Memory B cell (primary cell): Measurements from ENCODE around the gene SLC25A2.
"Not testable (repeated sequence)": the region's sequence is repeated elsewhere in the genome, so short reads cannot be mapped to it uniquely, and the experiment has no call there.

Experiments
- ATAC-seq: fragments of 150-1000 bp; cut with Tn5 transposase; 2 replicates; pipeline ENCODE4 v1.10.0; 2021; ENCODE audit warnings: low read depth, mild to moderate bottlenecking, moderate library complexity
- DNase-seq, 2 donors: peaks; one replicate each; pipeline ENCODE4 v3.0.0; 2022; ENCODE audit warnings: low spot score in 2 of 2
- H3K27ac Mint-ChIP-seq: one replicate; pipeline ENCODE4 v1.8.0; 2022; ENCODE audit warnings: mild to moderate bottlenecking, moderate library complexity, mixed read lengths
- H3K27me3 Mint-ChIP-seq: one replicate; pipeline ENCODE4 v1.8.0; 2022; ENCODE audit warnings: mixed read lengths
- H3K36me3 Mint-ChIP-seq: one replicate; pipeline ENCODE4 v1.8.0; 2022; ENCODE audit warnings: mild to moderate bottlenecking, mixed read lengths
- H3K4me1 Mint-ChIP-seq: one replicate; pipeline ENCODE4 v1.8.0; 2022; ENCODE audit warnings: mixed read lengths
- H3K4me3 Mint-ChIP-seq: one replicate; pipeline ENCODE4 v1.8.0; 2022; ENCODE audit warnings: mild to moderate bottlenecking, moderate library complexity, mixed read lengths
- H3K9me3 Mint-ChIP-seq: one replicate; pipeline ENCODE4 v1.8.0; 2022; ENCODE audit warnings: mixed read lengths

Gene SLC25A2

GRCh38 chr5:141303756-141304155, at the start of gene SLC25A2:
Gene SLC25A2, minus strand, starts transcription at chr5:141304049. Its CDS starts 184 bp downstream, at chr5:141303865.
- Mint-ChIP-seq H3K36me3 (peaks cover 39% of the 10 kb centered on the region), H3K9me3 (peaks cover 11% of the 10 kb centered on the region), H3K27me3 (no peaks in the 10 kb centered on the region), H3K27ac (no peak within 1 kb of the TSS), H3K4me3 (no peak within 1 kb of the TSS), H3K4me1 (no peaks in the 10 kb centered on the region)
- DNase-seq: no peak
- no peak for ATAC-seq

GRCh38 chr5:141351591-141351990, 47.7 kb upstream of the SLC25A2 start:
- no peaks in the 10 kb centered on the region for H3K4me1 Mint-ChIP-seq

GRCh38 chr5:141349917-141350619, 46.2 kb upstream of the SLC25A2 start, which contains the start of gene PCDHGB1:
Gene PCDHGB1, plus strand, starts transcription at chr5:141350099. Its CDS starts 162 bp downstream, at chr5:141350261.
- DNase-seq: no peak
- Mint-ChIP-seq H3K27me3 (peaks cover 22% of the 10 kb centered on the region), H3K9me3 (peaks cover 16% of the 10 kb centered on the region), H3K27ac (no peak within 1 kb of the TSS), H3K36me3 (peaks cover 3% of the 10 kb centered on the region), H3K4me1 (no peaks in the 10 kb centered on the region), H3K4me3 (peak within 1 kb of the TSS; percentile 54)
- peak; percentile 50 for ATAC-seq

More at GRCh38 chr5:141351591-141351990, 47.7 kb upstream of the SLC25A2 start:
- peaks cover 14% of the 10 kb centered on the region for H3K9me3 Mint-ChIP-seq
- no peak for DNase-seq
- peaks cover 24% of the 10 kb centered on the region for H3K27me3 Mint-ChIP-seq
- H3K36me3 Mint-ChIP-seq: peaks cover 3% of the 10 kb centered on the region
- H3K4me3 Mint-ChIP-seq: no peak overlapping the region
- no peak overlapping the region for H3K27ac Mint-ChIP-seq
- no peak for ATAC-seq

- H3K27ac Mint-ChIP-seq, ATAC-seq, H3K4me1 Mint-ChIP-seq, DNase-seq, H3K4me3 Mint-ChIP-seq, H3K36me3 Mint-ChIP-seq: not testable (repeated sequence)
- Mint-ChIP-seq H3K9me3 (peaks cover 15% of the 10 kb centered on the region), H3K27me3 (peaks cover 21% of the 10 kb centered on the region)
These were observed 42.2 kb upstream of the SLC25A2 start for GRCh38 chr5:141346017-141346416.

GRCh38 chr5:141345327-141345726, 41.5 kb upstream of the SLC25A2 start:
- ATAC-seq: no peak
- H3K4me3 Mint-ChIP-seq: no peak overlapping the region
- no peak overlapping the region for H3K27ac Mint-ChIP-seq
- peaks cover 17% of the 10 kb centered on the region for H3K9me3 Mint-ChIP-seq
- H3K4me1 Mint-ChIP-seq: no peaks in the 10 kb centered on the region
- peaks cover 5% of the 10 kb centered on the region for H3K36me3 Mint-ChIP-seq
- H3K27me3 Mint-ChIP-seq: peaks cover 22% of the 10 kb centered on the region
- no peak for DNase-seq

- Mint-ChIP-seq H3K36me3 (peaks cover 7% of the 10 kb centered on the region), H3K27ac (no peak overlapping the region), H3K4me3 (peak overlapping the region; percentile 58), H3K27me3 (peaks cover 20% of the 10 kb centered on the region), H3K4me1 (no peaks in the 10 kb centered on the region), H3K9me3 (peaks cover 18% of the 10 kb centered on the region)
- DNase-seq (no peak), ATAC-seq (no peak)
These were observed 40.2 kb upstream of the SLC25A2 start for GRCh38 chr5:141343953-141344463.

- no peaks in the 10 kb centered on the region for H3K4me1 Mint-ChIP-seq
- ATAC-seq (no peak), DNase-seq (no peak)
- H3K27ac Mint-ChIP-seq: no peak within 1 kb of the TSS
- H3K36me3 Mint-ChIP-seq: peaks cover 7% of the 10 kb centered on the region
- H3K9me3 Mint-ChIP-seq: peaks cover 20% of the 10 kb centered on the region
- peak within 1 kb of the TSS; percentile 58 for H3K4me3 Mint-ChIP-seq
- peaks cover 20% of the 10 kb centered on the region for H3K27me3 Mint-ChIP-seq
These were observed 39.5 kb upstream of the SLC25A2 start, which contains the start of gene PCDHGA3 for GRCh38 chr5:141343242-141343952. Gene PCDHGA3, plus strand, starts transcription at chr5:141343829. Its CDS starts 205 bp downstream, at chr5:141344034.

- peaks cover 23% of the 10 kb centered on the region for H3K27me3 Mint-ChIP-seq
- peaks cover 23% of the 10 kb centered on the region for H3K9me3 Mint-ChIP-seq
- ATAC-seq (no peak), DNase-seq (no peak)
- no peak overlapping the region for H3K4me3 Mint-ChIP-seq
- H3K36me3 Mint-ChIP-seq: peaks cover 7% of the 10 kb centered on the region
- no peaks in the 10 kb centered on the region for H3K4me1 Mint-ChIP-seq
- no peak overlapping the region for H3K27ac Mint-ChIP-seq
These were observed 38.9 kb upstream of the SLC25A2 start for GRCh38 chr5:141342773-141343172.

GRCh38 chr5:141340781-141341354, 37.0 kb upstream of the SLC25A2 start:
- peaks cover 30% of the 10 kb centered on the region for H3K9me3 Mint-ChIP-seq
- not testable (repeated sequence) for H3K4me1 Mint-ChIP-seq, DNase-seq, H3K4me3 Mint-ChIP-seq, H3K27ac Mint-ChIP-seq, ATAC-seq, H3K36me3 Mint-ChIP-seq
- peaks cover 26% of the 10 kb centered on the region for H3K27me3 Mint-ChIP-seq

- Mint-ChIP-seq H3K27me3 (peaks cover 32% of the 10 kb centered on the region), H3K27ac (no peak within 1 kb of the TSS), H3K36me3 (peaks cover 10% of the 10 kb centered on the region), H3K4me1 (peaks cover 2% of the 10 kb centered on the region), H3K4me3 (peak within 1 kb of the TSS; percentile 41), H3K9me3 (peaks cover 31% of the 10 kb centered on the region)
- ATAC-seq (no peak), DNase-seq (no peak)
These were observed 34.9 kb upstream of the SLC25A2 start, which contains the start of gene PCDHGA2 for GRCh38 chr5:141338538-141339306. Gene PCDHGA2, plus strand, starts transcription at chr5:141338760.

- H3K4me3 Mint-ChIP-seq, H3K4me1 Mint-ChIP-seq, H3K36me3 Mint-ChIP-seq, ATAC-seq, H3K27ac Mint-ChIP-seq, DNase-seq: not testable (repeated sequence)
- Mint-ChIP-seq H3K9me3 (peaks cover 20% of the 10 kb centered on the region), H3K27me3 (peaks cover 26% of the 10 kb centered on the region)
These were observed 28.7 kb upstream of the SLC25A2 start for GRCh38 chr5:141332571-141332970.

- Mint-ChIP-seq H3K27me3 (peaks cover 17% of the 10 kb centered on the region), H3K4me3 (peak within 1 kb of the TSS; percentile 24), H3K27ac (no peak within 1 kb of the TSS), H3K9me3 (peaks cover 7% of the 10 kb centered on the region), H3K36me3 (peaks cover 5% of the 10 kb centered on the region), H3K4me1 (peaks cover 6% of the 10 kb centered on the region)
- DNase-seq: no peak
- peak; percentile 48 for ATAC-seq
These were observed 26.6 kb upstream of the SLC25A2 start, which contains the start of gene PCDHGA1 for GRCh38 chr5:141330299-141331080. Gene PCDHGA1, plus strand, starts transcription at chr5:141330514.

- H3K36me3 Mint-ChIP-seq: peaks cover 3% of the 10 kb centered on the region
- DNase-seq: no peak
- peaks cover 4% of the 10 kb centered on the region for H3K4me1 Mint-ChIP-seq
- H3K9me3 Mint-ChIP-seq: peaks cover 5% of the 10 kb centered on the region
- no peak overlapping the region for H3K27ac Mint-ChIP-seq
- peaks cover 10% of the 10 kb centered on the region for H3K27me3 Mint-ChIP-seq
- no peak for ATAC-seq
- H3K4me3 Mint-ChIP-seq: no peak overlapping the region
These were observed 24.4 kb upstream of the SLC25A2 start for GRCh38 chr5:141328231-141328630.
